CD4-positive, alpha-beta T cell treated with Interleukin-6 at 100 ng/mL for 8 hours (primary cell): ENCODE data around the gene RPGR.

Experiments used
- DNase-seq: peaks from one replicate; pipeline ENCODE4 v3.0.0-alpha.2; 2020; ENCODE audit warnings: mixed read lengths, low spot score

RPGR gene

GRCh38 chrX:38262715-38263620, 64.3 kb downstream of the RPGR start:
- DNase-seq, result no peak

DNA sequence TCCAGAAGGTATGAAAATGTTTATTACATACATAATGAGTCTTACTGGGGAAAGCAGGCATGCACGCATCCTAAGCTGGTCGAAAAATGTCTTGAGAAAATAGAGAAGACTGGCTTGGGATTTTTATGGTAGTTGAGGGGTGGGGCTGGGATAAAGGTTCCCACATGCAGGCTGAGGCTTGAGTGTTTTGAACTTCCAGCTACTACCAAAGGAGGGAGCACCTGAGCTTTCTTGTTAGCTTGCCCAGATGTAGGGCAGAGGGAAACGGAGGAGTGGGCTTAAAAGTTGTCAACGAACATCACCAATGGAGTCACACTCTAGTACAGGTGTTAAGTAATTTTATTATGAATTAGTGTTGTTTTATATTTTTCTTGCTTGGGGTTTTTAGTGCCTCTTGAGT, 67.1 kb downstream of the RPGR start:
- DNase-seq, result no peak

GRCh38 chrX:38256019-38256418, 71.3 kb downstream of the RPGR start:
- no peak for DNase-seq

DNA sequence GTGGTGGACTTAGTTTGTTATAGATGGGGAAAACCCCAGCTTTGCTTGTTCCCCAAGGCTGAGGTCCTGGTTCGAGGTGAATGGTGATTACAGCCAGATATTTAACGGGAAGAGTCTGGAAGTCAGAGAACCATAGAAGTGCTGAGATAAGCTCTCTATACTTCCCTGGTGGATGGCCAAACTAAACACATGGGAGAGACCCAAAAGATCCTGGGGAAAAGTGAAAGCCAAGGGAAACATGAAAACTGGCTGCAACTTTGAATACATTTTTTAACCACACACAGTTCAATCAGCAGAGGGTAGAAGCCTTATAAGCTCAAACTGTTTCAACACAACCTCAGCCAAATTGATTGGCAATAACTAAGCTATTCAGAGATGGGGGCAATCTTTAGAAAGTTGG, 77.3 kb downstream of the RPGR start:
- no peak for DNase-seq

DNA sequence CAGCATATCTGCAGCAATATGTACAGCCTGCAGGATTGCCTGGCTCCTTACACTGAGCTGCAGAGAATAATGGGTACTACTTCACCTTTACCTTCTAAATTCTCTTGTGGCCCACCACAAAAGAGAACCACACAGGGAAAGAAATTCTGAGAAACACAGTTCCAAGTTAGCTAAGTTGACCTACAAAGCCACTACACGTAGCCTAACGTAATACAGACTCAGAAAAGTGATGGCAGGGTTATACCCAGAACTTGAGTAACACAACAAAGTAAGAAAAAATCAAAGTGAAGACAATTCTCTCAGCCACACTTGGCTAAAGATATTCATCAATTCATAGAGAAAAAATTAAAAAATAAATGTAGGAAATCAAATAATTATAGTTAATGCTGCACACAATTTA, 80.3 kb downstream of the RPGR start:
- no peak for DNase-seq

- DNase-seq, result no peak
Observed at GRCh38 chrX:38240541-38240940, 86.8 kb downstream of the RPGR start.

GRCh38 chrX:38236901-38237615, 90.3 kb downstream of the RPGR start:
- DNase-seq, result no peak

GRCh38 chrX:38233891-38234667, 93.2 kb downstream of the RPGR start:
- no peak for DNase-seq

DNA sequence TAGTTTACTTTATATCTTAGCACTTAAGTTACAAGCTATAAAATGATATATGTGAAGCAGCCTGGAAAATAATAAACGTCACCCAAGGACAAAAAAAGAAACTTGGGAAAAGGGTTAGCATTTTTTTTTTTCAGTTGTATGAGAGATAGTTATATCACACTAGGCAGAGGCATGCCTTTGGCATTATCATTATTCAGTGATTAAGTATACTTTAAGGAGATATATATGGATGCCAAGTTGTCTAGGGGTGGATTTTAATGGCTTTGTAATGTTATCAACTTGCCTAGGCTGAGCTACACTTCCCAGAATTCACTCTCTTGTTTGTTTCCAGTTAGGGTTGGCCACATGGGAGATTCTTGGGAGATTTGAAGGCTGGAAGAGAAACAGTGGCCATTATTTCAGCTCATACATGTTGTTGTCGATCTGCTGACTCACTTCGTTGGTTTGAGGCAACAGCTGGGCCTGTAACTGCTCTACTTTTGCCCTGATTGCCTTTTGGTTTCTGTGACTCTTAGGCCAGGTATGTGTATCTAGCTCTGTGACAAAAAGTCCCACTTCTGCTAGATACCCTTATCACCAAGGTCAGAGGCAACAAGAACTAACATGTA, 95.1 kb downstream of the RPGR start:
- no peak for DNase-seq

GRCh38 chrX:38225093-38225492, 102.2 kb downstream of the RPGR start:
- DNase-seq, result no peak

GRCh38 chrX:38224160-38224559, 103.1 kb downstream of the RPGR start:
- no peak for DNase-seq

GRCh38 chrX:38221391-38221929, 105.8 kb downstream of the RPGR start:
- DNase-seq, result no peak

DNA sequence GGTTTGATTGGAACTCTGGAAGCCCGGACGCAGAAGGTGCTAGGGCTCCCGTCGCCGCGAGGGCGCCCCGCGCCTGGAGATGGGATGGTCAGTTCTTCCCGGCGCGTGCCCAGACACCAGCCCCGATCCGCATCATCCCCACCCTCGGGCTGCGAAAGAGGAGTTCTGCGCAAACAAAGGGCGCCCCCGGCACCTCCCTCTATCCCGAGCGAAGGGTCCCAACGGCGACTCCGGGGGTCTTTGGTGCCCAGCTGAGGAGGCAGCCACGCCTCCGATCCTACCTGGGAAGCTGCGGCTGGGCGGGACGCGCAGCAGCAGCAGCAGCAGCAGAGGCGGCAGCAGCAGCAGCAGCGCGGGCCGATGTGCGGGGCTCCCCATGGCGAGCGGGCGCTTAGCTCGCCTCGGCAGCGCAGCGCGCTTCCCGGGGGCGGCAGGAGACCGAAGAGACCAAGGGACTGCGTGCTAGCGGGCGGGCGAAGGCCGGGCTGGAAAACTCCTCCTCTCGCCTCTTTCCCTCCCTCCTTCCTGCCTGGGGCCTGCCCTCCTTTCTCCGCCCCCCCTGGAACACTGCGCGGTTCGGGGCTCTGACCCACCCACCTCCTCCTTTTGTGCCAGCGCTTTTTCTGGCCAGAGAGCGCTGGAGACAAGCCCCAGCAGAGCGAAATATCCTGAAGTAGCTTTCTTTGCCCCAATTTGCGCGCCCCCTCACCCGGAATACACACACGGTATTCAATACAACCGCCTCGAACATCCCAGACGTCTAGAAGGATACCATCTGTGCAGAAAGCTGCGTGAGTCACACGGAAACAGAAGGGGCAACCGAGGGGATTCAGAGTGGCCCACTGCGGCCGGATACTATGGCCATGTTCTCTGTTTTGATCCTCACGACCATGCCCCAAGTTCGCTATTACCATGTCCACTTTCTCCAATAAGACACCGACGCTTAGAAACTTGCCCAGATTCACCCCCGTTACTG, 106.6 kb downstream of the RPGR start, which contains the start of gene SRPX:
Gene SRPX (minus strand): TSS at position 457 of the 976 bp plus-strand sequence. CDS start 79 bp downstream, at position 378.
- no peak for DNase-seq

GRCh38 chrX:38220024-38220414, 107.3 kb downstream of the RPGR start:
- DNase-seq, result no peak
